Right lobe of liver (tissue), 6 donors: ENCODE data around the gene ZNHIT1. TPM values are rescaled to one million over a fixed set of nuclear protein-coding genes. Genes with fewer than 3 reads are reported as not detected.
A peak's percentile ranks its signal among the peaks of the same experiment; 100 is the strongest.
"Not testable (repeated sequence)": the region's sequence is repeated elsewhere in the genome, so short reads cannot be mapped to it uniquely, and the experiment has no call there.

Source experiments
- ATAC-seq, 4 donors: fragments of 200-7000 bp; cut with Tn5 transposase; one replicate each; pipeline ENCODE4 v1.9.1; 2020; ENCODE audit warnings: mild to moderate bottlenecking in 4 of 4, moderate library complexity in 4 of 4
- DNase-seq, 3 donors: peaks; one replicate each; pipeline ENCODE4 v3.0.0-alpha.2; 2020
- H3K27ac ChIP-seq, 3 donors: fragments of 200-600 bp; one replicate each; pipeline ENCODE4 v1.8.0; 2022
- H3K27me3 ChIP-seq, 2 donors: fragments of 200-600 bp; one replicate each; pipeline ENCODE4 v1.8.0; 2022
- H3K36me3 ChIP-seq, 4 donors: fragments of 200-600 bp; sonication (generic) in 1 of 4; one replicate each; pipeline versions ENCODE4 v1.5.1 to v1.8.0; 2017 to 2022; ENCODE audit warnings: control low read depth in 1 of 4
- H3K4me1 ChIP-seq, 4 donors: fragments of 200-600 bp; sonication (generic) in 1 of 4; one replicate each; pipeline versions ENCODE4 v1.5.1 to v1.8.0; 2017 to 2022; ENCODE audit warnings: control low read depth in 1 of 4
- H3K4me3 ChIP-seq, 3 donors: fragments of 200-600 bp; one replicate each; pipeline ENCODE4 v1.8.0; 2022
- H3K9me3 ChIP-seq, 4 donors: fragments of 200-600 bp; sonication (generic) in 1 of 4; one replicate each; pipeline versions ENCODE4 v1.5.1 to v1.8.0; 2017 to 2022; ENCODE audit warnings: control low read depth in 1 of 4
- POLR2A ChIP-seq: fragments of 450-650 bp; IDR thresholded peaks from one replicate; pipeline ENCODE4 v1.6.1; 2017; ENCODE audit warnings: antibody characterized with exemption, mild to moderate bottlenecking
- WGBS: methylation state at CpG from one replicate; pipeline ENCODE4 v1.1.6; 2018; ENCODE audit warnings: low coverage, low lambda C conversion rate; ENCODE audit not compliant: insufficient coverage; ENCODE audit errors: missing lambda C conversion rate; 5-methylcytosine and 5-hydroxymethylcytosine counted together
- intact Hi-C, 2 donors: fragments of 100-400 bp; cut with DNase I; formaldehyde crosslinking; loops; one replicate each; pipeline versions ENCODE4 v1.11.2 to v1.14.1; 2022
- total RNA-seq, 6 experiments: library from RNA; depleted of rRNA in 2 of 6; stranded (reverse); fragments of >200 nt in 2 of 6; fragmentation: NEBNext Ultra II Directional in 3 of 6; extraction: Animal tissue kit (Norgen Biotek cat#: 25700) in 3 of 6; gene quantifications; one replicate each; pipeline versions ENCODE4 v1.1.0 to v1.2.4, GENCODE V29; 2016 to 2023
- TF ChIP-seq, protein P1 (sequence below), 4 donors: fragments of 200-600 bp in 3 of 4; fragments of 450-650 bp in 1 of 4; IDR thresholded peaks; one replicate each; pipeline versions ENCODE4 v1.5.1 to v1.8.0; 2016 to 2022; ENCODE audit warnings: antibody characterized with exemption in 4 of 4, mild to moderate bottlenecking in 2 of 4
- donor health status: DM: no; HTN: yes; CAD: no.
- donor health status: DM: no; HTN: no; CAD: no.
- donor health status: DM: no; HTN: no; CAD: no.
- donor health status: DM: no; HTN: yes; CAD: no.
- donor health status: DM: no; HTN: yes; CAD: no.

ZNHIT1 gene
- total RNA-seq, 6 experiments from 2014 or later, result 68.3 to 159 (median 111) TPM

DNA sequence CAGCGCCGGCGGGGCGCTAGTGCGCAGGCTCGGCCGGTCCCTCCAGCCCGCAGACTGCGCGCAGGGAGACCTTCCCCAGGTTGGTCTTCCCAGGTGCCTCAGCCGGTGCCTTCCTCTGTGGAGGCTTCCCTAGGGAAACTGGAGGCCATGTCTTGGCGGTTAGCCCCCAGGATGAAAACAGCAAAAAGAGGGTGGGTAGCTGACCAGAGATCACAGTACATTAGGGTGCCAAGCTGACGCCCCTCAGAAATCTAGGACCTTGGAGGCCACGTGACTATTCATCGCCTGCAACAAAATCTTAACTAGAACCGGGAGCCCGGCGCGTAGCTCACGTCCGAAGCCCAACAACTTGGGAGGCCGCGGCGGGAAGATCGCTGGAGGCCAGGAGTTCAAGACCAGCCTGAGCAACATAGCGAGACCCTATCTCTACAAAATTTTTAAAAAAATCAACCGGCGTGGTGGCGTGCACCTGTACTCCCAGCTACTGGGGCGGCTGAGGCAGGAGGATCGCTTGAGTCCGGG lies 27.2 kb downstream of the ZNHIT1 start:
- TF ChIP-seq POLR2A, result no peak
- TF ChIP-seq, protein P1, sequence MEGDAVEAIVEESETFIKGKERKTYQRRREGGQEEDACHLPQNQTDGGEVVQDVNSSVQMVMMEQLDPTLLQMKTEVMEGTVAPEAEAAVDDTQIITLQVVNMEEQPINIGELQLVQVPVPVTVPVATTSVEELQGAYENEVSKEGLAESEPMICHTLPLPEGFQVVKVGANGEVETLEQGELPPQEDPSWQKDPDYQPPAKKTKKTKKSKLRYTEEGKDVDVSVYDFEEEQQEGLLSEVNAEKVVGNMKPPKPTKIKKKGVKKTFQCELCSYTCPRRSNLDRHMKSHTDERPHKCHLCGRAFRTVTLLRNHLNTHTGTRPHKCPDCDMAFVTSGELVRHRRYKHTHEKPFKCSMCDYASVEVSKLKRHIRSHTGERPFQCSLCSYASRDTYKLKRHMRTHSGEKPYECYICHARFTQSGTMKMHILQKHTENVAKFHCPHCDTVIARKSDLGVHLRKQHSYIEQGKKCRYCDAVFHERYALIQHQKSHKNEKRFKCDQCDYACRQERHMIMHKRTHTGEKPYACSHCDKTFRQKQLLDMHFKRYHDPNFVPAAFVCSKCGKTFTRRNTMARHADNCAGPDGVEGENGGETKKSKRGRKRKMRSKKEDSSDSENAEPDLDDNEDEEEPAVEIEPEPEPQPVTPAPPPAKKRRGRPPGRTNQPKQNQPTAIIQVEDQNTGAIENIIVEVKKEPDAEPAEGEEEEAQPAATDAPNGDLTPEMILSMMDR (IDR thresholded peaks at IDR 0.05), result no peak
- Histone ChIP-seq H3K4me1 (peaks cover 0 to 16% (median 7%) of the 10 kb centered on the region in 4 donors), H3K9me3 (no peaks in the 10 kb centered on the region), H3K36me3 (peaks cover 0 to 19% (median 3%) of the 10 kb centered on the region in 4 donors), H3K4me3 (peak overlapping the region; percentile 73 to 80 (median 77)), H3K27me3 (no peaks in the 10 kb centered on the region), H3K27ac (peak overlapping the region; percentile 93 to 94 (median 94))
- no peak for DNase-seq
- ATAC-seq, result no peak
- intact Hi-C loops, result no loop called here
- WGBS, result 12% methylated on average over 18 of the region's 32 CpGs

DNA sequence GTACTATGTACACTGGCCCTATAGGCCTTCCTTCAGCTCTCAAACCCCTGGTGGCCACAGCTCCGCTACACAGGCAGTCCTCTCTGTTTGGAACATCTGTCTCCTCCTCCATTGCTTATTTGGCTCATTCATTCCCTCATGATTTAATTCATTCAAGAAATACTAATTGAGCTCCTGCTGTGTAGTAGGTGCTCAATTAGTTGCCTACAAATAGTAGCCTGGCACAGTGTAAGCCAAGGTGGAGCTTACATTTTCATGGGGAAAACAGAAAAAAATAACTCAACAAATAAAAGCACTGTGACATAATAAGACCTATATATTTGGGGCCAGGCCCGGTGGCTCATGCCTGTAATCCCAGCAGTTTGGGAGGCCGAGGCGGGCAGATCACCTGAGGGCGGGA lies 30.3 kb downstream of the ZNHIT1 start:
- no peaks in the 10 kb centered on the region for H3K9me3 ChIP-seq
- WGBS, result 98% methylated on average over 5 of the region's 5 CpGs
- peaks cover 0 to 30% (median 11%) of the 10 kb centered on the region in 4 donors for H3K4me1 ChIP-seq
- no peak overlapping the region for H3K4me3 ChIP-seq
- intact Hi-C loops, result no loop called here
- no peaks in the 10 kb centered on the region for H3K27me3 ChIP-seq
- no peak for TF ChIP-seq POLR2A
- TF ChIP-seq, protein P1 (IDR thresholded peaks at IDR 0.05), result no peak
- no peak for DNase-seq
- H3K27ac ChIP-seq, result no peak overlapping the region
- H3K36me3 ChIP-seq, result peaks cover 0 to 11% (median 0%) of the 10 kb centered on the region in 4 donors
- no peak for ATAC-seq

DNA sequence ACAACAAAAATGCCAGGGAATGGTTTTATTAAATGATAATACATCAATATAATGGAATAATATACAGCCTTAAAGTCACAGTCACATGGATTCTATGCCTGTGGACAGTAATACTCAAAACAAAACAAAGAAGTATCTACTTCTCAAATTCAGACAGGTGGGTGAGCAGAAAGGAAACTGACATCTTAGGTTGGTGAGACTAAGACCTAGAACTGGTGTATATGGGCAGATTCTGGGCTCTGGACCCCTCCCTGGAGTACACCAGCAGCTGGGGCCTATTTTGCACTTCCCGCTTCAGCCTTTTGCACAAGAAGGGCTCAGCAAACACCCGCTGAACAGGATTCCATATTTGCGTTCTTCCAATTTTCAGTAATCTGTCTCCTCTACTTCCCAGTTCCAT lies 32.4 kb downstream of the ZNHIT1 start:
- 89% methylated on average over 3 of the region's 3 CpGs for WGBS
- intact Hi-C loops, result no loop called here
- Histone ChIP-seq H3K27ac (no peak overlapping the region), H3K36me3 (peaks cover 0 to 11% (median 0%) of the 10 kb centered on the region in 4 donors), H3K4me3 (no peak overlapping the region), H3K9me3 (no peaks in the 10 kb centered on the region), H3K27me3 (no peaks in the 10 kb centered on the region), H3K4me1 (peaks cover 0 to 21% (median 8%) of the 10 kb centered on the region in 4 donors)
- ATAC-seq, result no peak
- DNase-seq, result no peak
- TF ChIP-seq, protein P1 (IDR thresholded peaks at IDR 0.05), result no peak

DNA sequence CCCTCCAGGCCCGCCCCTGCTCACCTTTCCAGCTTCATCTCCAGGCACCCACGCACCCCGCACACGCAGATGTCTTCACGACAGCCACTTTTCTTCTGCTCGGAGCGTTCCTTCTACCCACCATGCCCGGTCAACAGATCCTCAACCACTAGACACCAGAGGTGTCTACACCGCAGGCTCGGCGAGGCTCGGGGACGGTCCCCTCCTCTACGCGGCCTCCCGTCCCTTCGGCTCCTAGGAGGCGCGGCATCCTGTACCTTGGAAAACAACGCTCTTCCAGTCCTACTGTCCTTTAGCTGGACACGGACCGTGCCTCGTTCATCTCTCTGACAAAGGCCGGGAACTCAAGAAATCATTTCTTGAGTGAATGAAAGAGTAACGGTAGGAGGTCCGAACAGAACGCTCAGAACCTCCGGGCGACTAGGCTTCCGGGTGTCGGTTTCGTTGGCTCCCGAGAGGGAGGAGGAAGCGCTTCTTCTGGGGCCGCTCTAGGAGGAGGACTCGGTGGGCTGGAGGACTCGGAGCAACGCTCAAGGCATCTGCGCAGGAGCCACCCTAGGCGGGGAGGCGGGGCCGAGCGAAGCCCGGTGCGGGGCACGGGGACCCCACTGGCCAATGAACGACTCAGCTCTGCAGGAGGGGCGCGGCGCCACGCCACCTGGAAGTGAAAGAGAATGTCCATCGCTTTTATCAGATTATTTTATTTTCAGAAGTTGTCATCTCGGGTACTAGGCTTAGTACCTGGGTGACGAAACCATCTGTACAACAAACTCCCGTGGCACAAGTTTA lies 34.1 kb downstream of the ZNHIT1 start:
- ATAC-seq (peak; percentile 100), DNase-seq (peak; percentile 98 to 99 (median 99))
- no peaks in the 10 kb centered on the region for H3K9me3 ChIP-seq
- under 1% methylated on average over 54 of the region's 55 CpGs for WGBS
- peaks cover 0 to 15% (median 5%) of the 10 kb centered on the region in 4 donors for H3K4me1 ChIP-seq
- TF ChIP-seq, protein P1 (IDR thresholded peaks at IDR 0.05), result no peak
- peak; percentile 48 for TF ChIP-seq POLR2A
- intact Hi-C loops, result no loop called here
- peaks cover 0 to 11% (median 0%) of the 10 kb centered on the region in 4 donors for H3K36me3 ChIP-seq
- H3K4me3 ChIP-seq, result peak overlapping the region; percentile 87 to 95 (median 91)
- H3K27me3 ChIP-seq, result no peaks in the 10 kb centered on the region
- H3K27ac ChIP-seq, result peak overlapping the region; percentile 48 to 70 (median 53)

DNA sequence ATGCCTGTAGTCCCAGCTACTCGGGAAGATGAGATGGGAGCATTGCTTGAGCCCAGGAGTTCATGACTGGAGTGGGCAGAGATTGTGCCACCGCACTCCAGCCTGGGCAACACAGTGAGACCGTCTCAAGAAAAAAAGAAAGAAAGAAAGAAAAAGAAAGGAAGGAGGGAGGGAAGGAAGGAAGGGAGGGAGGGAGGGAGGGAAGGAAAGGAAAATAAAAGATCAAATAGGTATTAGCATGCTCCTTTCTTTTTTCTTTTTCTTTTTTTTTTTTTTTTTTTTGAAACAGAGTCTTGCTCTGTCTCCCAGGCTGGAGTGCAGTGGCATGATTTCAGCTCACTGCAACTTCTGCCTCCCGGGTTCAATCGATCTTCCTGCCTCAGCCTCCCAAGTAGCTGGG lies 35.2 kb downstream of the ZNHIT1 start:
- H3K4me3 ChIP-seq, DNase-seq, intact Hi-C loops, H3K9me3 ChIP-seq, ATAC-seq, H3K27me3 ChIP-seq: not testable (repeated sequence)
- peaks cover 0 to 15% (median 5%) of the 10 kb centered on the region in 4 donors for H3K4me1 ChIP-seq
- WGBS, result 92% methylated on average over 3 of the region's 5 CpGs
- peak overlapping the region in 1 of 3 donors; percentile 19 for H3K27ac ChIP-seq
- H3K36me3 ChIP-seq, result peaks cover 0 to 11% (median 0%) of the 10 kb centered on the region in 4 donors
